ENCODE results near the gene PLCE1.

GRCh38 chr10:93995598-93996271 lies 2.0 kb downstream of the PLCE1 start:
- TF ChIP-seq CTCF (IDR thresholded peaks at IDR 0.05) (no peak), CEBPB (IDR thresholded peaks at IDR 0.05) (no peak), POLR2A (IDR thresholded peaks at IDR 0.05; ENCODE audit: low read length) (no peak), ESRRA (IDR thresholded peaks at IDR 0.05; ENCODE audit: borderline replicate concordance, low read length) (no peak), FOSL2 (IDR thresholded peaks at IDR 0.05) (no peak), FOSL2 (CRISPR knock-in tag; IDR thresholded peaks at IDR 0.05) (no peak), ELK1 (IDR thresholded peaks at IDR 0.05; ENCODE audit: low read depth, low read length) (no peak), RFX5 (IDR thresholded peaks at IDR 0.05) (no peak), CHD4 (IDR thresholded peaks at IDR 0.05; ENCODE audit: borderline replicate concordance) (no peak), MYC (IDR thresholded peaks at IDR 0.05; ENCODE audit: borderline replicate concordance, low read length) (no peak), TFCP2L1 (CRISPR knock-in tag; IDR thresholded peaks at IDR 0.05) (no peak)
